DND-41 (cell line): ENCODE measurements around the gene CLCN2.

Experiments
- ATAC-seq: fragments of 200-7000 bp; cut with Tn5 transposase; 3 replicates; pipeline ENCODE4 v1.9.1; 2021; ENCODE audit warnings: low read depth; ENCODE audit not compliant: insufficient read depth
- DNase-seq: peaks from one replicate; pipeline ENCODE4 v3.0.0-alpha.2; 2020
- H2AFZ ChIP-seq: 2 replicates; pipeline ENCODE4 v1.6.0; 2012; ENCODE audit warnings: low read depth, low read length
- H3K27ac ChIP-seq: 2 replicates; pipeline ENCODE4 v1.5.1; 2012; ENCODE audit warnings: low read length, inconsistent platforms
- H3K27me3 ChIP-seq: fragments of 200-600 bp; sonication (generic); 2 replicates; pipeline ENCODE4 v1.6.0; 2012; ENCODE audit warnings: low read length, mild to moderate bottlenecking, inconsistent platforms; ENCODE audit not compliant: insufficient read depth, poor library complexity
- H3K36me3 ChIP-seq: 2 replicates; pipeline ENCODE4 v1.5.1; 2012; ENCODE audit warnings: low read length, inconsistent platforms; ENCODE audit not compliant: insufficient read depth
- H3K4me1 ChIP-seq: 2 replicates; pipeline ENCODE4 v1.5.1; 2012; ENCODE audit warnings: mild to moderate bottlenecking, low read length; ENCODE audit not compliant: insufficient read depth
- H3K4me2 ChIP-seq: 2 replicates; pipeline ENCODE4 v1.6.0; 2012; ENCODE audit warnings: mild to moderate bottlenecking, moderate library complexity, low read length, inconsistent platforms; ENCODE audit not compliant: insufficient read depth
- H3K4me3 ChIP-seq, 2 experiments: fragments of 200-600 bp in 1 of 2; shearing (Covaris generic) in 1 of 2; 2 replicates each; pipeline ENCODE4 v1.5.1; 2012 to 2016; ENCODE audit warnings: inconsistent platforms in 2 of 2, low read length in 2 of 2, mild to moderate bottlenecking in 2 of 2, low read depth in 1 of 2, moderate library complexity in 1 of 2
- H3K79me2 ChIP-seq: 2 replicates; pipeline ENCODE4 v1.6.0; 2012; ENCODE audit warnings: low read length, inconsistent platforms; ENCODE audit not compliant: insufficient read depth
- H3K9ac ChIP-seq: 2 replicates; pipeline ENCODE4 v1.6.0; 2012; ENCODE audit warnings: low read depth, mild to moderate bottlenecking, inconsistent platforms, low read length, moderate library complexity
- H3K9me3 ChIP-seq: 2 replicates; pipeline ENCODE4 v1.5.1; 2012; ENCODE audit warnings: low read length, moderate library complexity, mild to moderate bottlenecking, inconsistent platforms; ENCODE audit not compliant: insufficient read depth, severe bottlenecking
- H4K20me1 ChIP-seq: 2 replicates; pipeline ENCODE4 v1.6.0; 2012; ENCODE audit warnings: low read length; ENCODE audit not compliant: insufficient read depth
- CTCF ChIP-seq: IDR thresholded peaks from 2 replicates; pipeline ENCODE4 v1.5.1; 2012; ENCODE audit warnings: borderline replicate concordance, low read length, moderate library complexity, mild to moderate bottlenecking; ENCODE audit not compliant: poor library complexity, severe bottlenecking; ENCODE audit errors: extremely low read depth
- EZH2 ChIP-seq: IDR thresholded peaks from 3 replicates; pipeline ENCODE4 v1.6.1; 2012; ENCODE audit warnings: borderline replicate concordance, low read depth, mild to moderate bottlenecking, moderate library complexity, low read length, inconsistent platforms; ENCODE audit not compliant: severe bottlenecking

The CLCN2 gene

GRCh38 chr3:184373422-184373821 lies 12.0 kb upstream of the CLCN2 start:
- Histone ChIP-seq H3K36me3 (peaks cover 10% of the 10 kb centered on the region; the same call in 1 of the 2 replicates), H2AFZ (no peak overlapping the region), H3K27ac (no peak overlapping the region), H3K9me3 (no peaks in the 10 kb centered on the region), H3K4me2 (no peak overlapping the region), H3K4me1 (no peaks in the 10 kb centered on the region), H3K9ac (no peak overlapping the region), H3K79me2 (no peaks in the 10 kb centered on the region), H3K4me3 (no peak overlapping the region), H3K27me3 (peaks cover 3% of the 10 kb centered on the region), H4K20me1 (peaks cover 9% of the 10 kb centered on the region; the same call in 1 of the 2 replicates)
- no peak for ATAC-seq
- TF ChIP-seq CTCF, result no peak
- TF ChIP-seq EZH2, result no peak
- DNase-seq, result no peak

GRCh38 chr3:184372911-184373310 lies 11.5 kb upstream of the CLCN2 start:
- no peak overlapping the region for H3K4me2 ChIP-seq
- H3K9me3 ChIP-seq, result no peaks in the 10 kb centered on the region
- no peak overlapping the region for H3K4me3 ChIP-seq
- no peak for ATAC-seq
- no peaks in the 10 kb centered on the region for H3K79me2 ChIP-seq
- peaks cover 15% of the 10 kb centered on the region for H3K36me3 ChIP-seq
- no peaks in the 10 kb centered on the region for H3K4me1 ChIP-seq
- TF ChIP-seq CTCF, result no peak
- TF ChIP-seq EZH2, result no peak
- H3K27ac ChIP-seq, result no peak overlapping the region
- peaks cover 3% of the 10 kb centered on the region for H3K27me3 ChIP-seq
- H3K9ac ChIP-seq, result no peak overlapping the region
- no peak for DNase-seq
- H4K20me1 ChIP-seq, result peaks cover 12% of the 10 kb centered on the region; the same call in 1 of the 2 replicates
- no peak overlapping the region for H2AFZ ChIP-seq

GRCh38 chr3:184372296-184372821 lies 11.0 kb upstream of the CLCN2 start:
- Histone ChIP-seq H3K27me3 (peaks cover 3% of the 10 kb centered on the region), H3K4me2 (no peak overlapping the region), H3K36me3 (peaks cover 19% of the 10 kb centered on the region)

More at GRCh38 chr3:184372296-184372821, 11.0 kb upstream of the CLCN2 start:
- Histone ChIP-seq H3K79me2 (no peaks in the 10 kb centered on the region), H3K9me3 (no peaks in the 10 kb centered on the region), H4K20me1 (peaks cover 15% of the 10 kb centered on the region; the same call in 1 of the 2 replicates), H3K4me3 (no peak overlapping the region), H3K9ac (no peak overlapping the region), H2AFZ (no peak overlapping the region), H3K4me1 (no peaks in the 10 kb centered on the region), H3K27ac (no peak overlapping the region)
- no peak for DNase-seq
- TF ChIP-seq CTCF, result no peak
- no peak for TF ChIP-seq EZH2
- ATAC-seq, result no peak
